Osteocyte (in vitro differentiated cells): ENCODE results near the gene NCL. TPM values are rescaled to one million over a fixed set of nuclear protein-coding genes. Genes with fewer than 3 reads are reported as not detected.
"Not testable (repeated sequence)": the region's sequence is repeated elsewhere in the genome, so short reads cannot be mapped to it uniquely, and the experiment has no call there.

Source experiments
- DNase-seq: peaks from one replicate; pipeline ENCODE4 v3.0.0; 2021; ENCODE audit warnings: mixed read lengths; ENCODE audit not compliant: unreplicated experiment; ENCODE audit errors: extremely low spot score
- H3K27ac Mint-ChIP-seq: one replicate; pipeline ENCODE4 v1.8.0; 2021; ENCODE audit warnings: mild to moderate bottlenecking, mixed read lengths; ENCODE audit not compliant: unreplicated experiment
- H3K27me3 Mint-ChIP-seq: one replicate; pipeline ENCODE4 v1.8.0; 2021; ENCODE audit warnings: mixed read lengths; ENCODE audit not compliant: unreplicated experiment
- H3K36me3 Mint-ChIP-seq: one replicate; pipeline ENCODE4 v1.8.0; 2021; ENCODE audit warnings: mixed read lengths; ENCODE audit not compliant: unreplicated experiment
- H3K4me1 Mint-ChIP-seq: one replicate; pipeline ENCODE4 v1.8.0; 2021; ENCODE audit warnings: mixed read lengths; ENCODE audit not compliant: unreplicated experiment
- H3K4me3 Mint-ChIP-seq: one replicate; pipeline ENCODE4 v1.8.0; 2021; ENCODE audit warnings: mild to moderate bottlenecking, moderate library complexity, mixed read lengths; ENCODE audit not compliant: unreplicated experiment
- H3K9me3 Mint-ChIP-seq: one replicate; pipeline ENCODE4 v1.8.0; 2021; ENCODE audit warnings: mixed read lengths; ENCODE audit not compliant: unreplicated experiment
- total RNA-seq: library from RNA; stranded (reverse); gene quantifications from 2 replicates; pipeline ENCODE4 v1.2.1, GENCODE V29; 2021
- TF ChIP-seq, protein P1 (sequence below): fragments of 200-600 bp; sonication (generic); IDR thresholded peaks from 2 replicates; pipeline ENCODE4 v1.5.0; 2021; ENCODE audit warnings: antibody characterized with exemption, mild to moderate bottlenecking, moderate library complexity

NCL gene
- total RNA-seq, 1 donor from 2014 or later: 421 TPM

DNA sequence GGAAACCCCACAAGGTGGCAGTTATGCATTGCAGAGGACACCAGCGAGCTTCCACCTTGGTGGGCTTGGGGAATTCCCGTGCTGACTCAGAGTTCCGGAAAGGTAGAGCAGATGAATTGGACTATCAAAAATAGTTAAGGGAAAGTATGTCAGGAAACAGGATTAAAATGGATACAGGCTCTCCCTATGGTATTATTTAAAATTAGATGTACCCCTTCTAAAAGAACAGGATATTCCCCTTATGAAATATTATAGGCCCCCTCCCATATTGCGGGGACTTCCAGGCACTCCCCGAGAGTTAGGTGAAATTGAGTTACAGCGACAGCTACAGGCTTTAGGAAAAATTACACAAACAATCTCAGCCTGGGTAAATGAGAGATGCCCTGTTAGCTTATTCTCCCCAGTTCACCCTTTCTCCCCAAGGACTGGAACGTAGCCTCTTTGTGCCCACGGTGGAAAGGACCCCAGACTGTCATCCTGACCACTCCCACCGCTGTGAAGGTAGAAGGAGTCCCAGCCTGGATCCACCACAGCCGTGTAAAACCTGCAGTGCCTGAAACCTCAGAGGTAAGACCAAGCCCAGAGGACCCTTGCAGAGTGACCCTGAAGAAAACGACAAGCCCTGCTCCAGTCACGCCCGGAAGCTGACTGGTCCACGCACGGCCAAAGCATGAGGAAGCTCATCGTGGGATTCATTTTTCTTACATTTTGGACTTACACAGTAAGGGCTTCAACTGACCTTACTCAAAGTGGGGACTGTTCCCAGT lies 58.5 kb downstream of the NCL start:
- H3K4me1 Mint-ChIP-seq, H3K4me3 Mint-ChIP-seq, H3K9me3 Mint-ChIP-seq, H3K27ac Mint-ChIP-seq, H3K27me3 Mint-ChIP-seq, H3K36me3 Mint-ChIP-seq, DNase-seq: not testable (repeated sequence)
- TF ChIP-seq, protein P1, sequence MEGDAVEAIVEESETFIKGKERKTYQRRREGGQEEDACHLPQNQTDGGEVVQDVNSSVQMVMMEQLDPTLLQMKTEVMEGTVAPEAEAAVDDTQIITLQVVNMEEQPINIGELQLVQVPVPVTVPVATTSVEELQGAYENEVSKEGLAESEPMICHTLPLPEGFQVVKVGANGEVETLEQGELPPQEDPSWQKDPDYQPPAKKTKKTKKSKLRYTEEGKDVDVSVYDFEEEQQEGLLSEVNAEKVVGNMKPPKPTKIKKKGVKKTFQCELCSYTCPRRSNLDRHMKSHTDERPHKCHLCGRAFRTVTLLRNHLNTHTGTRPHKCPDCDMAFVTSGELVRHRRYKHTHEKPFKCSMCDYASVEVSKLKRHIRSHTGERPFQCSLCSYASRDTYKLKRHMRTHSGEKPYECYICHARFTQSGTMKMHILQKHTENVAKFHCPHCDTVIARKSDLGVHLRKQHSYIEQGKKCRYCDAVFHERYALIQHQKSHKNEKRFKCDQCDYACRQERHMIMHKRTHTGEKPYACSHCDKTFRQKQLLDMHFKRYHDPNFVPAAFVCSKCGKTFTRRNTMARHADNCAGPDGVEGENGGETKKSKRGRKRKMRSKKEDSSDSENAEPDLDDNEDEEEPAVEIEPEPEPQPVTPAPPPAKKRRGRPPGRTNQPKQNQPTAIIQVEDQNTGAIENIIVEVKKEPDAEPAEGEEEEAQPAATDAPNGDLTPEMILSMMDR: peak; percentile 66

DNA sequence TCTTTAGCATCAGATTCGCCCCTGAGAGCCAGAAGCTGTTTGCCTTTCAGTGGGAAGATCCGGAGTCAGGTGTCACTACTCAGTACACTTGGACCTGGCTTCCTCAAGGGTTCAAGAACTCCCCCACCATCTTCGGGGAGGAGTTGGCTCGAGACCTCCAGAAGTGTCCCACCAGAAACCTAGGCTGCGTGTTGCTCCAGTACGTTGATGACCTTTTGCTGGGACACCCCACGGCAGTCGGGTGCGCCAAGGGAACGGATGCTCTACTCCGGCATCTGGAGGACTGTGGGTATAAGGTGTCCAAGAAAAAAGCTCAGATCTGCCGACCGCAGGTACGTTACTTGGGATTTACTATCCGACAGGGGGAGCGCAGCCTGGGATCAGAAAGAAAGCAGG lies 60.1 kb downstream of the NCL start:
- H3K27ac Mint-ChIP-seq, H3K36me3 Mint-ChIP-seq, H3K27me3 Mint-ChIP-seq, H3K4me3 Mint-ChIP-seq, H3K9me3 Mint-ChIP-seq, DNase-seq: not testable (repeated sequence)
- peaks cover 20% of the 10 kb centered on the region for H3K4me1 Mint-ChIP-seq

Other genes with a start within 250 kb of the NCL start
- 1.1 and 1.5 TPM in 2 replicates for gene B3GNT7, start 68.8 kb downstream of the NCL start, total RNA-seq
- gene NMUR1, start 66.0 kb upstream of the NCL start, total RNA-seq: not detected in 2 replicates
- not detected in 2 replicates for gene TEX44, start 128.4 kb upstream of the NCL start, total RNA-seq
- gene PTMA, start 244.0 kb upstream of the NCL start, total RNA-seq: 709 and 776 TPM in 2 replicates